Lung (tissue), 12 donors: ENCODE measurements around the gene PABPN1L. TPM values are rescaled to one million over a fixed set of nuclear protein-coding genes. Genes with fewer than 3 reads are reported as not detected.

Source experiments
- ATAC-seq: fragments of 200-7000 bp; cut with Tn5 transposase; one replicate; pipeline ENCODE4 v1.9.1; 2020; ENCODE audit warnings: moderate number of reproducible peaks; ENCODE audit not compliant: insufficient read depth, low FRiP score
- DNase-seq, 3 donors: peaks; one replicate each; pipeline ENCODE4 v3.0.0-alpha.2; 2013 to 2017
- H3K27ac ChIP-seq, 2 donors: one replicate each; pipeline ENCODE4 v1.5.1; 2013; ENCODE audit warnings: mild to moderate bottlenecking in 2 of 2, moderate library complexity in 2 of 2, control low read depth in 1 of 2, inconsistent platforms in 1 of 2, low read depth in 1 of 2, low read length in 1 of 2
- H3K27me3 ChIP-seq, 3 donors: one replicate each; pipeline ENCODE4 v1.5.1; 2013; ENCODE audit warnings: low read length in 2 of 3; ENCODE audit not compliant: control insufficient read depth in 3 of 3, insufficient read depth in 3 of 3
- H3K36me3 ChIP-seq, 4 donors: one replicate each; pipeline ENCODE4 v1.5.1; 2013; ENCODE audit warnings: low read length in 4 of 4, mild to moderate bottlenecking in 1 of 4, moderate library complexity in 1 of 4; ENCODE audit not compliant: control insufficient read depth in 4 of 4, insufficient read depth in 4 of 4
- H3K4me1 ChIP-seq, 5 donors: one replicate each; pipeline ENCODE4 v1.5.1; 2013; ENCODE audit warnings: low read length in 5 of 5, mild to moderate bottlenecking in 2 of 5, moderate library complexity in 1 of 5; ENCODE audit not compliant: control insufficient read depth in 5 of 5, insufficient read depth in 5 of 5
- H3K4me3 ChIP-seq: one replicate; pipeline ENCODE4 v1.5.1; 2013; ENCODE audit warnings: mild to moderate bottlenecking, control low read depth, moderate library complexity
- H3K9ac ChIP-seq, 2 donors: one replicate each; pipeline ENCODE4 v1.5.1; 2013; ENCODE audit warnings: low read length in 2 of 2, control low read depth in 1 of 2; ENCODE audit not compliant: insufficient read depth in 1 of 2
- H3K9me3 ChIP-seq, 4 donors: one replicate each; pipeline ENCODE4 v1.5.1; 2013; ENCODE audit warnings: low read length in 3 of 4, mild to moderate bottlenecking in 1 of 4, moderate library complexity in 1 of 4; ENCODE audit not compliant: control insufficient read depth in 4 of 4, insufficient read depth in 3 of 4
- WGBS, 2 donors: extraction: QIAGEN DNeasy Blood & Tissue Kit; methylation state at CpG; one replicate each; pipeline ENCODE4 v1.1.7; 2013; 5-methylcytosine and 5-hydroxymethylcytosine counted together
- polyA plus RNA-seq, 2 donors: library from polyadenylated mRNA; stranded (reverse); fragments of 200-250 nt; gene quantifications; one replicate each; pipeline ENCODE4 v1.2.1, GENCODE V29; 2013
- total RNA-seq, 2 donors: library from RNA; depleted of rRNA in 1 of 2; stranded (reverse); fragments of >200 nt in 1 of 2; gene quantifications; one replicate each; pipeline ENCODE4 v1.2.1, GENCODE V29; 2014 to 2021
- TF ChIP-seq, protein P1 (sequence below): IDR thresholded peaks from 2 replicates; pipeline ENCODE4 v1.5.1; 2012; ENCODE audit warnings: mild to moderate bottlenecking; ENCODE audit errors: control extremely low read depth, extremely low read depth
- donor health status: control.
- donor health status: control.
- donor health status: Bipolar disorder and iron deficiency.
- donor health status: healthy.
- donor health status: DM: yes; HTN: yes; CAD: no.

The PABPN1L gene
- total and polyA plus RNA-seq, 4 donors = 0.03 to 0.22 TPM; not detected in 2

DNA sequence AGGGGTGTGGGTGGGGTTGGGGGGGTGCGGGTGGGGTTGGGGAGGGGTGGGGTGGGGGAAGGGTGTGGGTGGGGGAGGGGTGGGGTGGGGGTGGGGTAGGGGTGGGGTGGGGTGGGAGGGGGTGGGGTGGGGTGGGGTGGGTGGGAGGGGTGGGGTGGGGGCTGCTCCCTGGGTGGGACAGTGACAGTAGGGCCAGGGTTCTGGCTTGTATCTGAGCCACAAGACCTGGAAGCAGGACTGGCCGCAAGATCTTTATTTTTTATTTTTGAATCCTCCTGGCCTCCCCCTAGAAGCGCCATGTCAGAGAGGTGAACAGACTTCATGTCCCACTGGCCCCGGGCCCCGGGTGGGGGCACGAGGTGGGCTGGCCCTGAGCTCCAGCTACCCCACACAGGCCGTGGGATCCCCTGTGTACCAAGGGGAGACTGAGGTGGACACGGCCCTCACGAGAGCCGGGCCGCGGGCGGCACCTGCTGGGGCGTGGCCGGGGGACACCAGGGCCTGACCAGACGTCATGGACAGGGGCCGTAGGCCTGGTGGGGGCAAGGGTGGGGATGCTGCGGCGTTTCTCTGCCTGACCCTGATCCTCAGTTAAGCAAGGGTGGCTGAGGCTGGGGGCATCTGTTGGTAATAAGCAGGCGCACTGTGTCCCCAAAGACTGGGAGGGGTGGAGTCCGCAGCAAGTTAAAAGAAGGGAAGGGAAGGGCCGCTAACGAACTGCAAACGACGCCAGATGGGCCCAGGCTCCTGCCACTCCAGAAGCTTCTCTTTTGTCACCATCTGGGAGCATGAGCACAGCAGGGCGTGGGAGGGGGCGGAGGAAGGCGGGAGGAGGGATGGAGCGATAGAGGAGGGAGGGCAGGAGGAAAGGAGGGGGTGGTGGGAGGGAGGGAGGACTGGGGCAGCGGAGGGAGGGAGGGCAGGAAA is 22.3 kb upstream of the PABPN1L start:
- Histone ChIP-seq H3K36me3 (peaks cover 0 to 9% (median 0%) of the 10 kb centered on the region in 4 donors), H3K27ac (peak overlapping the region in 1 of 2 donors; percentile 35), H3K9ac (no peak overlapping the region), H3K27me3 (no peaks in the 10 kb centered on the region), H3K9me3 (no peaks in the 10 kb centered on the region), H3K4me3 (no peak overlapping the region), H3K4me1 (peaks cover 0 to 20% (median 7%) of the 10 kb centered on the region in 5 donors)
- whole genome bisulfite sequencing, 2 donors = 81 to 83% methylated on average over 29 to 30 of the region's 30 CpGs
- ATAC-seq (no peak), DNase-seq (no peak)
- TF ChIP-seq, protein P1, sequence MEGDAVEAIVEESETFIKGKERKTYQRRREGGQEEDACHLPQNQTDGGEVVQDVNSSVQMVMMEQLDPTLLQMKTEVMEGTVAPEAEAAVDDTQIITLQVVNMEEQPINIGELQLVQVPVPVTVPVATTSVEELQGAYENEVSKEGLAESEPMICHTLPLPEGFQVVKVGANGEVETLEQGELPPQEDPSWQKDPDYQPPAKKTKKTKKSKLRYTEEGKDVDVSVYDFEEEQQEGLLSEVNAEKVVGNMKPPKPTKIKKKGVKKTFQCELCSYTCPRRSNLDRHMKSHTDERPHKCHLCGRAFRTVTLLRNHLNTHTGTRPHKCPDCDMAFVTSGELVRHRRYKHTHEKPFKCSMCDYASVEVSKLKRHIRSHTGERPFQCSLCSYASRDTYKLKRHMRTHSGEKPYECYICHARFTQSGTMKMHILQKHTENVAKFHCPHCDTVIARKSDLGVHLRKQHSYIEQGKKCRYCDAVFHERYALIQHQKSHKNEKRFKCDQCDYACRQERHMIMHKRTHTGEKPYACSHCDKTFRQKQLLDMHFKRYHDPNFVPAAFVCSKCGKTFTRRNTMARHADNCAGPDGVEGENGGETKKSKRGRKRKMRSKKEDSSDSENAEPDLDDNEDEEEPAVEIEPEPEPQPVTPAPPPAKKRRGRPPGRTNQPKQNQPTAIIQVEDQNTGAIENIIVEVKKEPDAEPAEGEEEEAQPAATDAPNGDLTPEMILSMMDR = no peak

DNA sequence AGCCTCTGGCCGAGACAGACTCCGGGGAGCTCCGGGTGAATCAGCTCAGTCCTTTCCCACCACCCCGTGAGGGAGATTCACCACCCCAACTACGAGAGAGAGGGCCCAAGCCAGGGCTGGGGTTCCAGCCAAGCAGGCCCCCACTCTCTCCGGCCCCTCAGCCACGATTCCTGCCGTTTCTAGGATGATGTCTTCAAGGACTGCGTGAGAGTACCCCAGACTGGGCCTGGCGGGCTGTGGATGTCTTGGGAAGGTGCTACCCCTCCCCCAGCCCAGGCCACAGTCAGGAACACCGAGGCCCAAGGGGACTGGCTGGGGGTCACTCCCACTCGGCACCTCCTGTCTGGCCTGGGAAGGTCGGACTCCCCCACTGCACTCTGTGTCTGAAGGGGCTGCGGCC is 21.6 kb upstream of the PABPN1L start:
- Histone ChIP-seq H3K4me1 (peaks cover 0 to 20% (median 7%) of the 10 kb centered on the region in 5 donors), H3K27me3 (no peaks in the 10 kb centered on the region), H3K27ac (peak overlapping the region; percentile 57 to 64), H3K4me3 (no peak overlapping the region), H3K9me3 (no peaks in the 10 kb centered on the region), H3K36me3 (peaks cover 0 to 9% (median 0%) of the 10 kb centered on the region in 4 donors), H3K9ac (no peak overlapping the region)
- DNase-seq (no peak), ATAC-seq (no peak)
- TF ChIP-seq, protein P1 = no peak
- 77 to 89% methylated on average over 14 of the region's 14 CpGs for WGBS, 2 donors

DNA sequence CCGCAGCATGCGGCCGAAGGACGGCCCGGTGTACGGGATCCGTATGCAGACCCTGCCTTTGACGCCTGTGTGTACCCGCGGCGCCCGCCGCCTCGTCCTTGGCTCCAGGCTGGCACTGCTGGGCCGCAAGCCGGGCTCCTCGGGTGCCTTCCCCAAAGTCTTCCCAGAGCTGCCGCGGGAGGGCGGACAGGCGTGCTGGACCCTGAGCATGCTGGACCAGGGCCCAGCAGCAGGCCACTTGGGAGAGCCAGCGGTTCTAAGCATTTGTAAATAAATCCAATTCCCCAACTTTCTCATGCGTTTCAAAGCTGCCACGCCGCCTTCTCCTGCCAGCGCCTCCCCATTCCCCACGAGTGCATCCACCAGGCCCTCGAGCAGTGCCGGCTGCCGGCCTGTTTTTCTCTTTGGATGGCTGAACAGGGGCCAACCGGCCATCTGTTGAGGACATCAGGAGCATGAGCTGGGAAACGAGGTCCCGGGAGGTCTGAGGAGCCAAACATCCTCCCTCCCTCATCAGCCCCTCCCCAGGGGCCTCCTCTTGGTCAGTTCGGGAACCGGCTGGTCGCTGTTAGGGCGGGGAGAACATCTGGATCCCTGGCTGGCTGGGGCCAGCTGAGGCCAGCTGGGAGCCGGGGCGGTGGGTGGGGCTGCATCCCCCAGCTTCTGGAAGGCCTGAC is 20.5 kb upstream of the PABPN1L start:
- Histone ChIP-seq H3K27ac (peak overlapping the region; percentile 37 to 57), H3K27me3 (no peaks in the 10 kb centered on the region), H3K9me3 (no peaks in the 10 kb centered on the region), H3K36me3 (peaks cover 0 to 6% (median 0%) of the 10 kb centered on the region in 4 donors), H3K4me3 (no peak overlapping the region), H3K4me1 (peaks cover 0 to 20% (median 11%) of the 10 kb centered on the region in 5 donors), H3K9ac (no peak overlapping the region)
- WGBS, 2 donors = 75 to 87% methylated on average over 38 to 39 of the region's 39 CpGs
- DNase-seq (peak; percentile 97 to 98 (median 97)), ATAC-seq (peak; percentile 41)
- TF ChIP-seq, protein P1 = no peak
